ENCODE results near the gene TMEM107. TPM values are rescaled to one million over a fixed set of nuclear protein-coding genes. Genes with fewer than 3 reads are reported as not detected.
A peak's percentile ranks its signal among the peaks of the same experiment; 100 is the strongest.

Gene TMEM107
- 12.5 TPM for polyA plus RNA-seq (2013)

DNA sequence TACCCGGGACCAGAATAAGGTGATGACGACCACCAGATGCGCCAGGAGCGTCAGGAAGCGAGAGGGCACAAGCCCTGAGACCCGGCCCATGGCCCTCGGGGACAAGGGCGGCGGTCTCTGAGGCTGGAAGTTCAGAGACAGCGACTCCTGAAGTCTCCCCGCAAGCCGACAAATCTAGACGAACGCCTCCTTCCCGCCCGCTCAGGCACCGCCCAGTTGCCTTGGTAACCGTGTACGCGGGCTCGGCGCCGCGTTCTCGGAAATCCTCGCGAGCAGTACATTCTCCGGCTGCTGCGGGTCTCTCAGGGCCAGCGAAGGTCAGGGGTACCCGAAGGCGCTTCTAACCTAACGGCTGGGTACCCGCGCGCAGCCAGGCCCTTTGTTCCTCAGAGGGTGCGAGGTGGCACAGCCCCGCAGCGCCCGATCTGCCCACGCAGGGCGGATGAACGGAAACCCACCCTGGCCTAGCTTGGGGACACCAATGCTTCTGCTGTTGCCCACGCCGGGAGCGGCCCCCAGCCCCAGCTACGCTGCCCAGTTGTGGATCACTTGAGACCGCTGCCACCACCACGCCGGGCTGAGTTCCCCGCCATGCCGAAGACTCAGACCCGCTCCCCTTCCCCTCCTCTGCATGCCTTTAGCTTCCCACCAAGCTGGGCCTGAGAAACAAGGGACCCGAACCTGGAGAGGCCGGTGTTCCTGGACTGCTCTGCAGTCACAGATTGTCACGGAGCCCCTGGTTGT is at the start of gene TMEM107:
TSS of gene TMEM107 (minus strand) at position 184 of the 744 bp plus-strand sequence. CDS start at position 90, 94 bp downstream.
- 3% methylated on average over 56 of the region's 56 CpGs for WGBS (ENCODE audit: insufficient coverage)

DNA sequence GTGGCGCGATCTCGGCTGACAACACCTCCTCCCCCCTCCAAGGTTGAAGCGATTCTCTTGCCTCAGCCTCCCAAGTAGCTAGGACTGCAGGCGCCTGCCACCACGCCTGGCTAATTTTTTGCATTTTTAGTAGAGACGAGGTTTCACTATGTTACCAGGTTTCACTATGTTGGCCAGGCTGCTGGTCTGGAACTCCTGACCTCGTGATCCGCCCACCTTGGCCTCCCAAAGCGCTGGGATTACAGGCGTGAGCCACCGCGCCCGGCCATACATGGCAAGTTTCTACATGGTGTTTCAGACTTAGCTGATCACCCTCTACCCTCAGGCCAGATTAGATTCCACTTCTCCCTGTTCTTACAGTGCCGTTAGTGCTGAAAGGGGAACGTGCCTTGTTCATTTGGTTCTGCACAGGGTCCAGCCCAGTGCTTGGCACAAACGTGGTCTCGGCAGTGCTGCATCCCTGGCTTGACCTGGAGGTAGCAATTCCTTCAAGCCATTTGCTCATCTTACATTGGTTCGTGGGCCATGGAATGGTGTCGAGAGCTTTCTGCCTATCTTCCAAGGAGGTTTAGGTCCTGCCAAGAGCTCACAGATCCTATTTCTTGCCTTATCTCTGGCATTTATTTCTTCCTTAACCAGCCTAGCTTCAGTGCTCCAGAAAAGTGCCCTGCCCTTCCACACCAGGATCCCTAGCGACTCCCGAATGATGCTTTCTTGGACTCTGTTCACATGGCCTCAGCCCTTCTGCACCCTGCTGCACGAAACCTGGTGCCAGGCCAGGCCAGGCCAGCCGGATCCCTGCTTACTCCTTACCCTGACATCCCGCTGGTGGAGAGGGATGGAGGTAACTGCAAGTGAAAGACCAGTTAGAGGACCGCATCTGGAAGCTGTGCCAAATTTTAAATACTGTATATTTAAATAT is 49.0 kb upstream of the TMEM107 start:
- WGBS (ENCODE audit: insufficient coverage), result 95% methylated on average over 22 of the region's 26 CpGs
- Histone ChIP-seq H3K27ac (ENCODE audit: insufficient read depth in 1 of 2, low read depth in 1 of 2, low read length in 2 of 2, poor library complexity in 1 of 2, severe bottlenecking in 2 of 2) (no peak overlapping the region), H3K36me3 (ENCODE audit: control insufficient read depth in 4 of 4, insufficient read depth in 4 of 4, low read length in 3 of 4) (peaks cover 9 to 32% (median 26%) of the 10 kb centered on the region in 4 experiments), H3K9me3 (ENCODE audit: control extremely low read depth in 1 of 5, control insufficient read depth in 4 of 5, insufficient read depth in 2 of 5, low read depth in 1 of 5, low read length in 4 of 5) (no peaks in the 10 kb centered on the region), H3K27me3 (replicated peaks in 2 of 5; ENCODE audit: control insufficient read depth in 4 of 5, insufficient read depth in 5 of 5, low read length in 4 of 5) (no peaks in the 10 kb centered on the region), H3K4me1 (ENCODE audit: control extremely low read depth in 1 of 4, control insufficient read depth in 4 of 4, insufficient read depth in 4 of 4, low read length in 3 of 4) (peaks cover 2 to 39% (median 30%) of the 10 kb centered on the region in 4 experiments), H3K4me3 (ENCODE audit: control insufficient read depth in 1 of 7, extremely low read depth in 1 of 7, insufficient read depth in 4 of 7, low read depth in 2 of 7, low read length in 6 of 7) (no peak overlapping the region)
- no peak for DNase-seq
- ChIA-PET POLR2A (interaction anchor here (0.8 to 3.6 kb wide), 3 partner anchors 19 to 52 kb away, joined by 3 to 12 read pairs (median 3); partner anchors contain the start of gene CTC1), CTCF (interaction anchor here (0.9 to 5.3 kb wide), 6 partner anchors 22 to 149 kb away, joined by 3 to 55 read pairs (median 4); partner anchors contain the start of genes CTC1, PFAS and SLC25A35)

More for the DNA sequence above, at the start of gene TMEM107:
- no peaks in the 10 kb centered on the region for H3K27me3 ChIP-seq (replicated peaks in 2 of 5; ENCODE audit: control insufficient read depth in 4 of 5, insufficient read depth in 5 of 5, low read length in 4 of 5)
- peak within 1 kb of the TSS; percentile 61 to 81 for H3K27ac ChIP-seq (ENCODE audit: insufficient read depth in 1 of 2, low read depth in 1 of 2, low read length in 2 of 2, poor library complexity in 1 of 2, severe bottlenecking in 2 of 2)
- H3K36me3 ChIP-seq (ENCODE audit: control insufficient read depth in 4 of 4, insufficient read depth in 4 of 4, low read length in 3 of 4), result no peaks in the 10 kb centered on the region
- POLR2A ChIA-PET, result interaction anchor here (0.8 to 1.2 kb wide), 4 partner anchors 10 to 47 kb away, joined by 3 to 5 read pairs (median 4); no protein-coding TSS in a partner anchor
- H3K9me3 ChIP-seq (ENCODE audit: control extremely low read depth in 1 of 5, control insufficient read depth in 4 of 5, insufficient read depth in 2 of 5, low read depth in 1 of 5, low read length in 4 of 5), result no peaks in the 10 kb centered on the region
- CTCF ChIA-PET, result interaction anchor here (1.0 to 1.5 kb wide), 2 partner anchors 15 to 47 kb away, joined by 3 to 4 read pairs; no protein-coding TSS in a partner anchor
- DNase-seq, result peak; percentile 81 to 83 (median 82)
- peaks cover 8 to 47% (median 33%) of the 10 kb centered on the region in 4 experiments for H3K4me1 ChIP-seq (ENCODE audit: control extremely low read depth in 1 of 4, control insufficient read depth in 4 of 4, insufficient read depth in 4 of 4, low read length in 3 of 4)
- peak within 1 kb of the TSS; percentile 41 to 89 (median 76) for H3K4me3 ChIP-seq (ENCODE audit: control insufficient read depth in 1 of 7, extremely low read depth in 1 of 7, insufficient read depth in 4 of 7, low read depth in 2 of 7, low read length in 6 of 7)

DNA sequence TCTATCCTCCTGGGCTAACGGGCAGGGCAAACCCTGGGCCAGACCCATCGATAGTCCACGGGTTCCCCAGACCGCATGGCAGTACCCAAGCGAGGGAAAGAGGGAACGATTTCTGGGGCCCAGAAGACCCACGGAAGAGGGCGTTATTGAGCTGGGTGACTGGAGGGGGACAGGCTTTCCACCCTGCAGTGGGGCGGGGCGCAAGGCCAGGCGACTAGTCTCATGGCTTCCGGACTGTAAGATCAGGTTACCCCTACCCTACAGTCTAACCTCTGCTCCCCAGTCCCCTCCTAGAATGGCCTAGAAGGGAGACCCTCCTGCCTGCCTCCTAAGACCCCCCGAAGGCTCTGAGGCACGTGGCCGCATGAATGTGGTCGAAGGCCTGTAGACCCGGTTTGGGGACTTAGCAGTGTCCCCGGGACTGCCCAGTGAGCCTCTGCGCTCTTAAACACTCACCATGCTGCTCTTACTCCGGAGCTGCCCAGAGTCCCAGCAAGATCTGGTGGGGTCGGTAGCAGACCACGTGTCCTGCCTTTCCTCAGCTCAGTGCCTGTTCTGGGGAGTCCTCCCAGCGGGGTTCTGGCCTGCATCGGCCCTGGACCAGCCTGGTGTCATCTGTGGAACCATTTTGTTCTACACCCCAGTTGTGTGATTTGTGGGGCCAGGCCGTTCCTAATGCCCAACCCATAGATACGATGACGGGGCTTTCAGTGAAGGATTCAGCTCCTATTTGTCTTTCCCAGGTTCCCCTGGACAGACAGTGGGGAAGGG is 47.4 kb upstream of the TMEM107 start:
- peak; percentile 74 to 81 (median 81) for DNase-seq
- no peaks in the 10 kb centered on the region for H3K9me3 ChIP-seq (ENCODE audit: control extremely low read depth in 1 of 5, control insufficient read depth in 4 of 5, insufficient read depth in 2 of 5, low read depth in 1 of 5, low read length in 4 of 5)
- peaks cover 2 to 39% (median 30%) of the 10 kb centered on the region in 4 experiments for H3K4me1 ChIP-seq (ENCODE audit: control extremely low read depth in 1 of 4, control insufficient read depth in 4 of 4, insufficient read depth in 4 of 4, low read length in 3 of 4)
- POLR2A ChIA-PET, result interaction anchor here (0.5 to 3.7 kb wide), 8 partner anchors 13 to 157 kb away, joined by 3 to 56 read pairs (median 6); partner anchors contain the start of genes AURKB, BORCS6, CTC1 and TMEM107
- peaks cover under 1 to 16% (median 12%) of the 10 kb centered on the region in 4 experiments for H3K36me3 ChIP-seq (ENCODE audit: control insufficient read depth in 4 of 4, insufficient read depth in 4 of 4, low read length in 3 of 4)
- CTCF ChIA-PET, result interaction anchor here (0.8 to 5.3 kb wide), 12 partner anchors 13 to 85 kb away, joined by 3 to 55 read pairs (median 4); partner anchors contain the start of genes AURKB, CTC1, PFAS and SLC25A35
- no peaks in the 10 kb centered on the region for H3K27me3 ChIP-seq (replicated peaks in 2 of 5; ENCODE audit: control insufficient read depth in 4 of 5, insufficient read depth in 5 of 5, low read length in 4 of 5)
- peak overlapping the region; percentile 87 to 98 for H3K27ac ChIP-seq (ENCODE audit: insufficient read depth in 1 of 2, low read depth in 1 of 2, low read length in 2 of 2, poor library complexity in 1 of 2, severe bottlenecking in 2 of 2)
- 28% methylated on average over 23 of the region's 27 CpGs for WGBS (ENCODE audit: insufficient coverage)
- peak overlapping the region; percentile 53 to 98 (median 86) for H3K4me3 ChIP-seq (ENCODE audit: control insufficient read depth in 1 of 7, extremely low read depth in 1 of 7, insufficient read depth in 4 of 7, low read depth in 2 of 7, low read length in 6 of 7)

DNA sequence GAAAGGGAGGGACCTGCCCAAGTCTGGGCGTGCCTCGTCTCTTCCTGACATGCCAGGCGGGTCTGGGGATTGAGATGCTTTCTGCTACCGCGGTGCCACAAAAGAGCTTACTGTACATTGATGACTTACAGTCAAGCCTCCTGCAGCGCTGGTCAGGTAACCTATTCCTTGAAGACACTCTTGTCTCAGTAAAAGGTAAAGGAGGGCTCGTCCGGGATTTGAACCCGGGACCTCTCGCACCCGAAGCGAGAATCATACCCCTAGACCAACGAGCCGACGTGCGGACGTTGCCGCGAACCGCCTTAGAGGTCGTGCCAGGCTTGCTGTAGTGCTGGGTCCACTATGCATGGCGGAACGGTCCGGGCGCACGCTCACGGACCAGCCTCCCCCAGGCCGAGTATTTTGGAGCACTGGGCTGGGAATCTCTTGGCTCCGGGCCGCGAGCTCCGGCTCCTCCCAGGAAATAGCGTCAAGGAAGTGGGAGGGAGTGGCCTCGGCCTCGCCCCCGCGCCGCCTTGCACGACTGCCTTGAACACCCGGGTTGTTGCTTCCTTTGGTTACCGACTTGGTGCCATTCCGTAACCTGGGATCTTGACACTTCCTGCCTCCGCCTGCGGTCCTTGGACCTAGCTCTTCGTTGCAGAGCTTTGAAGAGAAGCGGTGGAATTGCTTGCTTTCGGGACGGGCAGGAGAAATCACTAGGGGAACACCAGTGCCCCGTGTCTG is 46.6 kb upstream of the TMEM107 start:
- peaks cover 2 to 38% (median 30%) of the 10 kb centered on the region in 4 experiments for H3K4me1 ChIP-seq (ENCODE audit: control extremely low read depth in 1 of 4, control insufficient read depth in 4 of 4, insufficient read depth in 4 of 4, low read length in 3 of 4)
- WGBS (ENCODE audit: insufficient coverage), result 1% methylated on average over 31 of the region's 49 CpGs
- ChIA-PET POLR2A (interaction anchor here (0.5 to 3.7 kb wide), 10 partner anchors 9 to 515 kb away, joined by 3 to 56 read pairs (median 4); partner anchors contain the start of genes AURKB, BORCS6, CTC1 and TMEM107), CTCF (interaction anchor here (0.8 to 5.3 kb wide), 12 partner anchors 12 to 103 kb away, joined by 3 to 55 read pairs (median 5); partner anchors contain the start of genes AURKB, BORCS6, CTC1 and PFAS)
- H3K27ac ChIP-seq (ENCODE audit: insufficient read depth in 1 of 2, low read depth in 1 of 2, low read length in 2 of 2, poor library complexity in 1 of 2, severe bottlenecking in 2 of 2), result peak overlapping the region; percentile 87 to 98
- peak; percentile 91 to 97 (median 96) for DNase-seq
- H3K36me3 ChIP-seq (ENCODE audit: control insufficient read depth in 4 of 4, insufficient read depth in 4 of 4, low read length in 3 of 4), result peaks cover 0 to 9% (median 4%) of the 10 kb centered on the region in 4 experiments
- peak overlapping the region; percentile 53 to 98 (median 86) for H3K4me3 ChIP-seq (ENCODE audit: control insufficient read depth in 1 of 7, extremely low read depth in 1 of 7, insufficient read depth in 4 of 7, low read depth in 2 of 7, low read length in 6 of 7)
- H3K9me3 ChIP-seq (ENCODE audit: control extremely low read depth in 1 of 5, control insufficient read depth in 4 of 5, insufficient read depth in 2 of 5, low read depth in 1 of 5, low read length in 4 of 5), result no peaks in the 10 kb centered on the region
- H3K27me3 ChIP-seq (replicated peaks in 2 of 5; ENCODE audit: control insufficient read depth in 4 of 5, insufficient read depth in 5 of 5, low read length in 4 of 5), result no peaks in the 10 kb centered on the region

DNA sequence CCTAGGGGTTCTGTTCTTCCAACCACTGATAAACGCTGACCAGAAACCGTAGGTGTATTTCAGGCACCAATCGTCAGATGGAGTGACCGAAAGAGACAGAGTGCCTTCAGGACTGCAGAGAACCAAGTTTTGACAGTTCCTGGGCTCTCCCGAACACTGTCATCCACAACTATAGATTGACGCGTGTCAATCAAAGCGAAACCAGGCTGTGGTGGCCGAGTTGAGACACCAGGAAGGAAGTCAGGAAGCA is 46.1 kb upstream of the TMEM107 start:
- Histone ChIP-seq H3K9me3 (ENCODE audit: control extremely low read depth in 1 of 5, control insufficient read depth in 4 of 5, insufficient read depth in 2 of 5, low read depth in 1 of 5, low read length in 4 of 5) (no peaks in the 10 kb centered on the region), H3K36me3 (ENCODE audit: control insufficient read depth in 4 of 4, insufficient read depth in 4 of 4, low read length in 3 of 4) (peaks cover 0 to 4% (median under 1%) of the 10 kb centered on the region in 4 experiments), H3K4me3 (ENCODE audit: control insufficient read depth in 1 of 7, extremely low read depth in 1 of 7, insufficient read depth in 4 of 7, low read depth in 2 of 7, low read length in 6 of 7) (peak overlapping the region; percentile 53 to 98 (median 86)), H3K27ac (ENCODE audit: insufficient read depth in 1 of 2, low read depth in 1 of 2, low read length in 2 of 2, poor library complexity in 1 of 2, severe bottlenecking in 2 of 2) (peak overlapping the region; percentile 87 to 98), H3K4me1 (ENCODE audit: control extremely low read depth in 1 of 4, control insufficient read depth in 4 of 4, insufficient read depth in 4 of 4, low read length in 3 of 4) (peaks cover 2 to 36% (median 27%) of the 10 kb centered on the region in 4 experiments), H3K27me3 (replicated peaks in 2 of 5; ENCODE audit: control insufficient read depth in 4 of 5, insufficient read depth in 5 of 5, low read length in 4 of 5) (no peaks in the 10 kb centered on the region)
- 0% methylated on average over 6 of the region's 9 CpGs for WGBS (ENCODE audit: insufficient coverage)
- ChIA-PET POLR2A (interaction anchor here (1.1 to 3.7 kb wide), 7 partner anchors 9 to 515 kb away, joined by 3 to 56 read pairs (median 7); partner anchors contain the start of genes AURKB, BORCS6 and CTC1), CTCF (interaction anchor here (0.9 to 5.3 kb wide), 11 partner anchors 12 to 148 kb away, joined by 3 to 55 read pairs (median 5); partner anchors contain the start of genes AURKB, BORCS6, CTC1 and PFAS)
- no peak for DNase-seq

All from common myeloid progenitor, CD34-positive (primary cell).